GM12878 (cell line): ENCODE measurements around the gene ADSS1. TPM values are rescaled to one million over a fixed set of nuclear protein-coding genes. Genes with fewer than 3 reads are reported as not detected.

ENCODE experiments used
- ATAC-seq: fragments of 200-7000 bp; cut with Tn5 transposase; 3 replicates; pipeline ENCODE4 v1.9.1; 2020; ENCODE audit warnings: mild to moderate bottlenecking, moderate library complexity
- BruUV-seq: library from RNA; stranded (reverse); fragments of 400-500 nt; replicated peaks from 2 replicates; lab custom pipeline; 2021; lab: Mats Ljungman, UMichigan
- CTCF ChIA-PET: fragments of 300-600 bp; sonication (Branson Sonifier 250); formaldehyde crosslinking; extraction: SDS; loops from one replicate; lab custom pipeline; 2021; ENCODE audit warnings: inconsistent platforms; lab: Yijun Ruan, JAX
- POLR2A ChIA-PET: fragments of 350-600 bp; formaldehyde crosslinking; extraction: SDS; loops from one replicate; lab custom pipeline; 2021; ENCODE audit warnings: inconsistent platforms; lab: Charles Lee
- RAD21 ChIA-PET: fragments of 300-600 bp; sonication (Branson Sonifier 250); formaldehyde crosslinking; loops from one replicate; lab custom pipeline; 2023; ENCODE audit warnings: antibody characterized with exemption; ENCODE audit not compliant: unreplicated experiment; lab: Charles Lee
- SMC1A ChIA-PET: fragments of 300-600 bp; sonication (Branson Sonifier 250); formaldehyde crosslinking; loops from one replicate; lab custom pipeline; 2023; ENCODE audit not compliant: unreplicated experiment, uncharacterized antibody; lab: Charles Lee
- DNase-seq: peaks from one replicate; pipeline ENCODE4 v3.0.0-alpha.2; 2011; ENCODE audit warnings: low read depth, low spot score
- FAIRE-seq: peaks from 3 replicates; lab custom pipeline; 2011; peaks lifted over from hg19 to GRCh38; lab: Jason Lieb, UNC
- H2AFZ ChIP-seq: 2 replicates; pipeline ENCODE4 v1.6.0; 2011; ENCODE audit warnings: low read depth, low read length, control low read depth; ENCODE audit not compliant: control insufficient read depth
- H3K27ac ChIP-seq: 2 replicates; pipeline ENCODE4 v1.5.1; 2011; ENCODE audit warnings: control low read depth; ENCODE audit not compliant: control insufficient read depth, insufficient read depth
- H3K27me3 ChIP-seq, 2 experiments: replicated peaks in 1 of 2; 2 replicates each; pipeline versions ENCODE4 v1.6.0 to v1.6.1; 2011; ENCODE audit warnings: low read length in 1 of 2; ENCODE audit not compliant: control insufficient read depth in 2 of 2, insufficient read depth in 2 of 2
- H3K36me3 ChIP-seq, 2 experiments: 2 replicates each; pipeline ENCODE4 v1.5.1; 2011; ENCODE audit warnings: low read length in 1 of 2; ENCODE audit not compliant: control insufficient read depth in 2 of 2, insufficient read depth in 2 of 2
- H3K4me1 ChIP-seq: 2 replicates; pipeline ENCODE4 v1.6.1; 2011; ENCODE audit warnings: mild to moderate bottlenecking, low read length, moderate library complexity, mixed read lengths; ENCODE audit not compliant: control insufficient read depth, insufficient read depth
- H3K4me2 ChIP-seq: 2 replicates; pipeline ENCODE4 v1.6.0; 2011; ENCODE audit warnings: control low read depth; ENCODE audit not compliant: control insufficient read depth, insufficient read depth
- H3K4me3 ChIP-seq: fragments of 200-600 bp; sonication (generic); 2 replicates; pipeline ENCODE4 v1.5.1; 2016
- H3K79me2 ChIP-seq: 2 replicates; pipeline ENCODE4 v1.6.0; 2011; ENCODE audit warnings: low read length; ENCODE audit not compliant: control insufficient read depth, insufficient read depth
- H3K9ac ChIP-seq: 2 replicates; pipeline ENCODE4 v1.8.0; 2011; ENCODE audit warnings: low read length, control low read depth, mixed read lengths; ENCODE audit not compliant: control insufficient read depth, insufficient read depth
- H3K9me3 ChIP-seq: replicated peaks from 3 replicates; pipeline ENCODE4 v1.5.1; 2011; ENCODE audit warnings: mild to moderate bottlenecking, low read length; ENCODE audit not compliant: control insufficient read depth, insufficient read depth
- H4K20me1 ChIP-seq: 2 replicates; pipeline ENCODE4 v1.6.0; 2011; ENCODE audit not compliant: control insufficient read depth, insufficient read depth
- ASH2L ChIP-seq: fragments of 300-600, 200-600 bp; sonication (generic); IDR thresholded peaks from 2 replicates; pipeline ENCODE4 v1.6.1; 2017; ENCODE audit warnings: low read depth, mild to moderate bottlenecking, borderline replicate concordance
- BHLHE40 ChIP-seq, 2 experiments: fragments of 450-650 bp in 1 of 2; IDR thresholded peaks; 2 replicates each; pipeline ENCODE4 v1.6.1; 2011 to 2017; ENCODE audit warnings: low read depth in 2 of 2, borderline replicate concordance in 1 of 2, improper control_type of control experiment in 1 of 2, low read length in 1 of 2, mild to moderate bottlenecking in 1 of 2
- BRCA1 ChIP-seq: IDR thresholded peaks from 2 replicates; pipeline ENCODE4 v1.6.1; 2011; ENCODE audit warnings: low read depth, low read length, improper control_type of control experiment
- CHD4 ChIP-seq: fragments of 200-600 bp; sonication (generic); IDR thresholded peaks from 2 replicates; pipeline ENCODE4 v1.6.1; 2016; ENCODE audit warnings: mild to moderate bottlenecking
- CREB1 ChIP-seq: IDR thresholded peaks from 2 replicates; pipeline ENCODE4 v1.6.1; 2012; ENCODE audit warnings: low read depth, mild to moderate bottlenecking, inconsistent platforms
- EGR1 ChIP-seq, 2 experiments: IDR thresholded peaks; 1 replicate in 1 of 2; 2 replicates in 1 of 2; pipeline ENCODE4 v1.6.1; 2011 to 2012; ENCODE audit warnings: low read depth in 2 of 2, low read length in 2 of 2, borderline replicate concordance in 1 of 2, mild to moderate bottlenecking in 1 of 2, moderate library complexity in 1 of 2
- EP300 ChIP-seq, 2 experiments: fragments of 150-350 bp in 1 of 2; IDR thresholded peaks; 2 replicates each; pipeline ENCODE4 v1.6.1; 2011 to 2012; ENCODE audit warnings: low read depth in 2 of 2, low read length in 2 of 2, borderline replicate concordance in 1 of 2, improper control_type of control experiment in 1 of 2, inconsistent platforms in 1 of 2; ENCODE audit not compliant: control insufficient read depth in 1 of 2
- HCFC1 ChIP-seq: fragments of 150-350 bp; IDR thresholded peaks from 2 replicates; pipeline ENCODE4 v1.6.1; 2014; ENCODE audit warnings: low read length
- MTA2 ChIP-seq: fragments of 450-650 bp; IDR thresholded peaks from 2 replicates; pipeline ENCODE4 v1.6.1; 2016; ENCODE audit warnings: low read depth, mild to moderate bottlenecking, moderate library complexity
- NFYB ChIP-seq: IDR thresholded peaks from 2 replicates; pipeline ENCODE4 v1.6.1; 2011; ENCODE audit warnings: low read depth, mild to moderate bottlenecking, low read length, improper control_type of control experiment, moderate library complexity; ENCODE audit not compliant: insufficient read depth
- NR2F1 ChIP-seq: fragments of 450-650 bp; conservative IDR thresholded peaks from 2 replicates; pipeline ENCODE4 v1.6.1; 2017; ENCODE audit warnings: mild to moderate bottlenecking
- RB1 ChIP-seq: fragments of 450-650 bp; formaldehyde crosslinking; IDR thresholded peaks from 2 replicates; pipeline ENCODE4 v1.6.1; 2017; ENCODE audit warnings: mild to moderate bottlenecking, borderline replicate concordance
- RELA ChIP-seq: fragments of 450-650 bp; IDR thresholded peaks from 2 replicates; pipeline ENCODE4 v1.8.0; 2014; ENCODE audit warnings: borderline replicate concordance; ENCODE audit not compliant: partially characterized antibody
- RUNX3 ChIP-seq: IDR thresholded peaks from 2 replicates; pipeline ENCODE4 v1.6.1; 2012; ENCODE audit warnings: low read length, inconsistent platforms
- SP1 ChIP-seq: IDR thresholded peaks from one replicate; pipeline ENCODE4 v1.6.1; 2011; ENCODE audit warnings: low read depth, low read length
- STAT1 ChIP-seq: fragments of 450-650 bp; conservative IDR thresholded peaks from 2 replicates; pipeline ENCODE4 v1.6.1; 2014; ENCODE audit warnings: antibody characterized with exemption, mild to moderate bottlenecking
- YBX1 ChIP-seq: fragments of 450-650 bp; IDR thresholded peaks from 2 replicates; pipeline ENCODE4 v1.6.1; 2016; ENCODE audit warnings: antibody characterized with exemption
- ZNF384 ChIP-seq: IDR thresholded peaks from 2 replicates; pipeline ENCODE4 v1.6.1; 2012; ENCODE audit warnings: low read depth, mild to moderate bottlenecking, low read length, improper control_type of control experiment, borderline replicate concordance
- WGBS: methylation state at CpG from one replicate; pipeline ENCODE4 v1.1.6; 2016; ENCODE audit warnings: low lambda C conversion rate; ENCODE audit not compliant: insufficient replicate concordance, insufficient coverage; ENCODE audit errors: missing lambda C conversion rate; 5-methylcytosine and 5-hydroxymethylcytosine counted together
- in situ Hi-C: fragments of 300-500 bp; cut with MboI; formaldehyde crosslinking; loops from 9 replicates; pipeline ENCODE4 v1.14.3; 2018; ENCODE audit warnings: mixed read lengths
- intact Hi-C: fragments of 100-400 bp; cut with micrococcal nuclease; formaldehyde crosslinking; loops from one replicate; pipeline ENCODE4 v1.14.2; 2022; ENCODE audit not compliant: unreplicated experiment
- polyA plus RNA-seq, 11 experiments: library from polyadenylated mRNA; depleted of rRNA in 4 of 11; unstranded in 6 of 11; stranded (reverse) in 5 of 11; fragments of >200 nt; fragmentation: Nextera tagmentation in 4 of 11; fragmentation: Illumina TruSeq in 1 of 11; extraction: Ambion mirVana in 4 of 11; extraction: Trizol in 1 of 11; gene quantifications; 1 replicate in 1 of 11; 2 replicates in 10 of 11; pipeline versions ENCODE4 v1.2.1 to v1.2.3, GENCODE V29; 2011 to 2016; ENCODE audit warnings: inconsistent platforms in 2 of 11, missing spikeins in 2 of 11, low read depth in 1 of 11
- total RNA-seq, 4 experiments: library from RNA; depleted of rRNA in 3 of 4; stranded (reverse); fragments of >200 nt in 3 of 4; fragmentation: Illumina TruSeq in 1 of 4; extraction: Trizol in 1 of 4; gene quantifications; 2 replicates each; pipeline versions ENCODE4 v1.2.1 to v1.2.3, GENCODE V29; 2013 to 2021
- TF ChIP-seq, protein P1 (sequence below), 3 experiments: IDR thresholded peaks in 2 of 3; conservative IDR thresholded peaks in 1 of 3; 2 replicates each; pipeline ENCODE4 v1.5.1; 2011; ENCODE audit warnings: low read depth in 3 of 3, low read length in 3 of 3, mild to moderate bottlenecking in 3 of 3, control low read depth in 2 of 3, moderate library complexity in 2 of 3, inconsistent platforms in 1 of 3, mixed read lengths in 1 of 3; ENCODE audit not compliant: control insufficient read depth in 2 of 3, insufficient read depth in 1 of 3; ENCODE audit errors: extremely low read depth in 1 of 3

Gene ADSS1
- total and polyA plus RNA-seq, 10 of the 15 experiments (the other 5 are each of a cell fraction or from before 2014, with no cell fraction given) = 0.11 to 0.45 (median 0.28) TPM; not detected in 5

DNA sequence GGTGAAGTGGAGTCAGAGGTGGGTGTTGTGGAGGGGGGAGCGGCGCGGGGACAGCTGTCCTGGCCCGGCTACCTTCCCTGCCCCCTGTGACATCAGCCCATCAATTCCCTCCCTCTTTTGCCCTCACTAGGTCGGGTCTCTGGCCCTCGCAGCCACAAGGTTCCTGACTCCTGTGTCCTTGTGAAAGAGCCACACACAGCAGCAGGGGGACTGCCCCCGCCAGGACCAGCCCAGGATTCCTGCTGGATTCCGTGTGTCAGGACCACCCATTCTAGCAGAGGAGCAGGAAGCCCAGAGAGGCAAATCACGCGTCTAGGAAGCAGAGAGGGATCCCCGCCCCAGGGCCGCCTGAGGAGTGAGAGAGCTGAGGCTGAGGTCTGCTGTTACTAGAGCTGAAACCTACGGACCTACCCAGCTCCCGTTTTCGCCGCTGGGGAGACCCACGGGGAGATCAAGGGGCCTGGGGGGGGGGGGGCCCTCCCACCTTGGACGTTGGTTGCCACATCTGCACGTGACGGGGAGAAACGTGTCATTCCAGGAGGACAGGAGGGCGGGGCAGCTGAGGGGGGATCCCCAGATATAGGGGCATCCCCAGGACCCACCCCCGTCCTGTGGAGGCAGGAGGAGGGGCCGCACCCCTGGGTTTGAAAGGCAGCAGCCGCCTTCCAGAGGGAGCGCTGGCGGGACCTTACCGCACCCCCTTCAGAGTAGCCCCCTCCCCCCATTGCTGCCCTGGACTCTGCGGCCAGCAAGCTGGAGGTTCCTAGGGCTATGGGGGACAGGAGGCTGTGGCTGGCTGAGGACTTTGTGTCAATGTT is 47.1 kb upstream of the ADSS1 start:
- Histone ChIP-seq H3K36me3 (no peaks in the 10 kb centered on the region), H3K9me3 (peaks cover 4% of the 10 kb centered on the region; the same call in 1 of the 3 replicates), H4K20me1 (no peaks in the 10 kb centered on the region), H3K4me1 (peaks cover 36% of the 10 kb centered on the region), H3K9ac (peak overlapping the region; percentile 75), H3K79me2 (no peaks in the 10 kb centered on the region), H2AFZ (peak overlapping the region; percentile 53), H3K27ac (peak overlapping the region; percentile 81), H3K27me3 (no peaks in the 10 kb centered on the region), H3K4me3 (peak overlapping the region; percentile 65), H3K4me2 (peak overlapping the region; percentile 78)
- 26% methylated on average over 25 of the region's 29 CpGs for whole genome bisulfite sequencing
- ChIA-PET SMC1A (interaction anchor here (1.2 to 5.4 kb wide), 4 partner anchors 10 to 18 kb away, joined by 3 to 60 read pairs (median 8); no protein-coding TSS in a partner anchor), POLR2A (interaction anchor here (0.7 to 3.5 kb wide), 7 partner anchors 7 to 687 kb away, joined by 3 to 49 read pairs (median 5); partner anchors contain the start of gene SIVA1), CTCF (interaction anchor here (0.6 to 8.3 kb wide), 5 partner anchors 11 to 1082 kb away, joined by 3 to 72 read pairs (median 3); no protein-coding TSS in a partner anchor), RAD21 (interaction anchor here (0.9 to 2.4 kb wide), 6 partner anchors 12 to 32 kb away, joined by 3 to 29 read pairs (median 4); no protein-coding TSS in a partner anchor)
- TF ChIP-seq MTA2 (peak; percentile 13; the same call in 1 of the 2 replicates), RB1 (no peak), NR2F1 (no peak), NFYB (no peak), YBX1 (no peak), BHLHE40 (IDR thresholded peaks at IDR 0.05; ENCODE audit: borderline replicate concordance in 1 of 2, low read depth in 2 of 2, low read length in 1 of 2) (peak; percentile 83 to 94), CREB1 (0 out of 2 replicates have a peak, but pooled peaks have one; percentile 6), HCFC1 (no peak), RUNX3 (peak; percentile 42; the same call in 1 of the 2 replicates), RELA (no peak), ZNF384 (no peak), CHD4 (no peak), SP1 (peak; percentile 24), ASH2L (no peak), STAT1 (no peak), EGR1 (IDR thresholded peaks at IDR 0.05; ENCODE audit: borderline replicate concordance in 1 of 2, low read depth in 2 of 2, low read length in 2 of 2) (peak in 1 of 2 experiments; percentile 28; a peak in 1 of 3 replicates), EP300 (IDR thresholded peaks at IDR 0.05; ENCODE audit: borderline replicate concordance in 1 of 2, control insufficient read depth in 1 of 2, low read depth in 2 of 2, low read length in 2 of 2) (0 out of 4 replicates have a peak, but pooled peaks of 1 of the 2 experiments have one; percentile 6), BRCA1 (no peak)
- TF ChIP-seq, protein P1, sequence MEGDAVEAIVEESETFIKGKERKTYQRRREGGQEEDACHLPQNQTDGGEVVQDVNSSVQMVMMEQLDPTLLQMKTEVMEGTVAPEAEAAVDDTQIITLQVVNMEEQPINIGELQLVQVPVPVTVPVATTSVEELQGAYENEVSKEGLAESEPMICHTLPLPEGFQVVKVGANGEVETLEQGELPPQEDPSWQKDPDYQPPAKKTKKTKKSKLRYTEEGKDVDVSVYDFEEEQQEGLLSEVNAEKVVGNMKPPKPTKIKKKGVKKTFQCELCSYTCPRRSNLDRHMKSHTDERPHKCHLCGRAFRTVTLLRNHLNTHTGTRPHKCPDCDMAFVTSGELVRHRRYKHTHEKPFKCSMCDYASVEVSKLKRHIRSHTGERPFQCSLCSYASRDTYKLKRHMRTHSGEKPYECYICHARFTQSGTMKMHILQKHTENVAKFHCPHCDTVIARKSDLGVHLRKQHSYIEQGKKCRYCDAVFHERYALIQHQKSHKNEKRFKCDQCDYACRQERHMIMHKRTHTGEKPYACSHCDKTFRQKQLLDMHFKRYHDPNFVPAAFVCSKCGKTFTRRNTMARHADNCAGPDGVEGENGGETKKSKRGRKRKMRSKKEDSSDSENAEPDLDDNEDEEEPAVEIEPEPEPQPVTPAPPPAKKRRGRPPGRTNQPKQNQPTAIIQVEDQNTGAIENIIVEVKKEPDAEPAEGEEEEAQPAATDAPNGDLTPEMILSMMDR (IDR thresholded peaks at IDR 0.05 in 2 of 3, conservative IDR thresholded peaks at IDR 0.05 in 1 of 3; ENCODE audit: control insufficient read depth in 2 of 3, extremely low read depth in 1 of 3, insufficient read depth in 1 of 3, low read depth in 3 of 3, low read length in 3 of 3) = no peak
- ATAC-seq (peak; percentile 53), DNase-seq (no peak), FAIRE-seq (peak; percentile 57)
- in situ Hi-C loops (no loop called here), intact Hi-C loops (loop anchor here (2.0 kb wide), 1 partner anchor 16 kb away; no protein-coding TSS in a partner anchor)
- BruUV-seq = no TSS peak
